ENCODE measurements around the gene CADM1.

DNA sequence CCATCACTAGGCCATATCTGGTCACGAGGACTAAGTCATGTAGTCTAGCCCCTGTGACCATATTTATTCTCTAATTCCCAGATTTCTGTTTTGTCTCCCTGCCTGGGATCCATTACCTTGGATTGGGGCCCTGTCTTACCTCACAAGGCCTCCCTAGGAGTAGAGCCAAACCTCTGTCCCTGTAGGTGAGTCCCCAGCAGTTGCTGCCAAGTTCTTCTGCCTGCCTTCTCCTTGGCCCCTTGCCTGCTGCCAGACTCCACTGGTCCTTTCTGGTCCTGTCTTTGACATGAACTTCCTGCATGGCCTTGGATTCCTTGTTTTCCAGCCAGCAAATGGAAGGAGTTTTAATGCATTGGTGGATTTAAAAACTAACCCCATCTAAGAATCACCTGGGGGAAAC is 35.6 kb upstream of the CADM1 start:
- TF ChIP-seq POLR2A (IDR thresholded peaks at IDR 0.05): no peak
- TF ChIP-seq, protein P1, sequence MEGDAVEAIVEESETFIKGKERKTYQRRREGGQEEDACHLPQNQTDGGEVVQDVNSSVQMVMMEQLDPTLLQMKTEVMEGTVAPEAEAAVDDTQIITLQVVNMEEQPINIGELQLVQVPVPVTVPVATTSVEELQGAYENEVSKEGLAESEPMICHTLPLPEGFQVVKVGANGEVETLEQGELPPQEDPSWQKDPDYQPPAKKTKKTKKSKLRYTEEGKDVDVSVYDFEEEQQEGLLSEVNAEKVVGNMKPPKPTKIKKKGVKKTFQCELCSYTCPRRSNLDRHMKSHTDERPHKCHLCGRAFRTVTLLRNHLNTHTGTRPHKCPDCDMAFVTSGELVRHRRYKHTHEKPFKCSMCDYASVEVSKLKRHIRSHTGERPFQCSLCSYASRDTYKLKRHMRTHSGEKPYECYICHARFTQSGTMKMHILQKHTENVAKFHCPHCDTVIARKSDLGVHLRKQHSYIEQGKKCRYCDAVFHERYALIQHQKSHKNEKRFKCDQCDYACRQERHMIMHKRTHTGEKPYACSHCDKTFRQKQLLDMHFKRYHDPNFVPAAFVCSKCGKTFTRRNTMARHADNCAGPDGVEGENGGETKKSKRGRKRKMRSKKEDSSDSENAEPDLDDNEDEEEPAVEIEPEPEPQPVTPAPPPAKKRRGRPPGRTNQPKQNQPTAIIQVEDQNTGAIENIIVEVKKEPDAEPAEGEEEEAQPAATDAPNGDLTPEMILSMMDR (IDR thresholded peaks at IDR 0.05 in 8 of 11, conservative IDR thresholded peaks at IDR 0.05 in 3 of 11): no peak
- TF ChIP-seq POLR2AphosphoS5 (IDR thresholded peaks at IDR 0.05): no peak
